Neural progenitor cell (in vitro differentiated cells): ENCODE measurements around the gene DDX10.

Source experiments
- CTCF ChIP-seq: fragments of 200-600 bp; sonication (generic); IDR thresholded peaks from 2 replicates; pipeline ENCODE4 v1.5.1; 2017; ENCODE audit warnings: antibody characterized with exemption, mild to moderate bottlenecking
- EZH2phosphoT487 ChIP-seq: fragments of 200-600 bp; sonication (generic); IDR thresholded peaks from 2 replicates; pipeline ENCODE4 v1.6.1; 2017; ENCODE audit warnings: antibody characterized with exemption

- TF ChIP-seq CTCF (no peak), EZH2phosphoT487 (no peak)
Observed at GRCh38 chr11:108780119-108780518, 115.2 kb downstream of the DDX10 start.
